ENCODE results near the gene TIFAB.

The TIFAB gene

DNA sequence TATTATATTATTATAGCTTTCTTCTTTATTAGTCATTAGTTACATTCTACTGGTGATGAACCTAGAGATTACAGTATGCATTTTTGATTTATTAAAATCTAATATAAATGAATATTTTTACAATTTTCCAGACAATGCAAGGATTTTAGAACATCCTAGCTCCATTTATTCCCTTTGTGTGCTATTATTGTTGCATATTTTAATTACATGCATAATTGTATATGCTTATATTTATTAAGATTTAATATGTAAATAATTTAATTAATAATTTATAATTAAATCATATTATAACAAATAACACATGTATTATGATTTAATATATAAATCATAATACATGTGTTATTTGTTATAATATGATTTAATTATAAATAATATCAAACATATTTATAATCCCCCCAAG lies 29.7 kb downstream of the TIFAB start:
- no peak for DNase-seq

DNA sequence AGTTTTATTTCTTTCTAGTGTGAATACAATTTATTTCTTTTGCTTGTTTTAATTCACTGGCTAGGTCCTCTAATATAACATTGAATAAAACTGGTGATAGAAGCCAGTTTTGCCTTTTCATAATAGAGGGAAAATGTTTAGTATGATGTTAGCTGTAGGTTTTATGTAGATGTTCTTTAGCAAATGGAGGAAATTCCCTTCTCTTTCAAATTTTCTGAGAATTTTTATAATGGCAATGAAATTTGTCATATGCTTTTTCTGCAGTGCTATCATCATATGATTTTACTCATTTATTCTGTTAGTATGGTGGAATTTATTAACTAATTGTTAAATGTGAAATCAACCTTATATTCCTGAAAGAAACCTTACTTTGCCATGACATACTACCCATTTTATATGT lies 35.1 kb downstream of the TIFAB start:
- DNase-seq: no peak

DNA sequence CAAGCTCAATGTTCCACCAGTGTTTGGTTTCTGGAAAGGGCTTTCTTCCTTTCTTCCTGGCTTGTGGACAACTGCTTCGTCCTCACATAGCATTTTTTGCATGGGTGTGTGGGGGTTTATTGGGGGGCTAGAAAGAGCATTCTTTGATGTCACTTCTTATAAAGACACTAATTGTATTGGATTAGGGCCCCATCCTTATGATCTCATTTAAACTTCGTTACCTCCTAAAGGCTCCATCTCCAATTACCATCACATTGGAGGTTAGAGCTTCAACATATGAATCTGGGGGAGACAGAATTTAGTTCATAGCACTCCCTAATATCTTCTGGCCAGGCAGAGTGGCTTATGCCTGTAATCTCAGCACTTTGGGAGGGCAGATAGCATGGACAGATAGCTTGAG lies 47.1 kb downstream of the TIFAB start:
- DNase-seq: no peak

DNA sequence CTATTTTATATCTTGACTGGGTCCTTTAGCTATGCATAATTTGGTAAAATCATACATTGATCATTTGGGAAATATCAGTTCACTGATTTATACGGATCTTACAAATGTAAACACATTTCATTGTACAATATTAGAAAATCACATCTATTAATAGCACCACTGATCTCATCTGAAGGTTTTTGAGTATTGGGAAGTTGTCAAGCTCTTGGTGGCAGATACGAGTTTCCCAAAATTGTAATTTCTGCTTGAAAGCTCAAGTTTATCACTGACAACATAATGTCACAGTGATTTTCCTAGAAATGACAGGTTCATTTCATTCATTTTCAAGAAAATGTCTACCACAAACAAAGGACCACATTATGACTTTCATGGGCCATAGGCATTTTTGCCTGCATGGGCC lies 50.1 kb downstream of the TIFAB start:
- no peak for DNase-seq

DNA sequence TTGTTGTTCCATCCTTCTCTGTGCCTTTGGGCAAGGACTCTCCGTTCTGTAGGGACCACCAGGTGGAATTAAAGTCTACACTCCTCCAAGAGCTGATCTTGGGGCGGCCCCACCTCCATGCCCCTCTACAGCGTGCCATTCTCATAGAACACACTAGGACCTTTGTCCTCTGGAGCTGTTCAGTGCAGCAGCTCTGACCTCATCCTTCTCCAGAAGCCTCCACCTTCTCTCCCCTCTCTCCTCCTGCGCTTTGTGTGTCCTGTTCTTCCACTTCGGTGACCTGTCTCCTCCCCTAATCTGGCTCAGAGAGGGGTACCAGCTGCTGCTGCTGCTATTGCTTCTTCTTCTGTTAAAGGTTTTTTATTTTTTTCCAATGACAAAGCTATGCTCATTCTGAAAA lies 51.3 kb downstream of the TIFAB start:
- no peak for DNase-seq

DNA sequence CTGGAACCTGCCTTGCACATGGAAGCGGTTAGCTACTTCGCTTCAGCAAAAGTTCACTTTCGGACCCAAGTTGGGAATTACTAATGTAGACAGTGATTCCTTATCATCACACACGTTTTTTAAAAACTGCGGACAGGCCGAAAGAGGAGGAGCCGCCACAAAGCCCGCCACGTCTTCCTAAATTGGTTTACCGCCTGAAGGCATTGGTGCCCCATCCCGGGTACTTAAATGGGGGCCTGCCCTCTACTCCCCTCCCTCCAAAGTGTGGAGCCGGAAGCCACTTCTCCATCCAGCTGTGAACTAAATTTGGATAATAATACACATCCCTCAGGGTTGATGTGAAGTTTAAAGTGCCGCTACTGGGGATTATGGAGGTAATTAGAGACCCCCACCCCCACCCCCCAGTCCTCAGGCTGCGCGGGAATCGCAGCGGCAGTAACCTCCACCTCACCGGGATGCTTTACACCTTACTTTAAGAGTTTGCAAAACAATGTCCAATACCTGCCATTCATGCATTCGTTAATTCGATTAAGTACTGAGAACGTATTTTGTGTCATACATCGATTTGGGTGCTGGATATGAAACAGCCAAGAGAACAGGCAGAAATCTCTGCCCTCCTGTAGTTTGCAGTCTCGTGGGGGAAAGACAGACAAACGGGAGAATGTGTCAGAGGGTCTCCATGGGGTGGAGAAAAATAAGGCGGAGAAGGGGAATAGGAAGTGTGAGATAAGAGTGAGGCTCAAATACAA lies 52.2 kb downstream of the TIFAB start:
- DNase-seq: no peak

DNA sequence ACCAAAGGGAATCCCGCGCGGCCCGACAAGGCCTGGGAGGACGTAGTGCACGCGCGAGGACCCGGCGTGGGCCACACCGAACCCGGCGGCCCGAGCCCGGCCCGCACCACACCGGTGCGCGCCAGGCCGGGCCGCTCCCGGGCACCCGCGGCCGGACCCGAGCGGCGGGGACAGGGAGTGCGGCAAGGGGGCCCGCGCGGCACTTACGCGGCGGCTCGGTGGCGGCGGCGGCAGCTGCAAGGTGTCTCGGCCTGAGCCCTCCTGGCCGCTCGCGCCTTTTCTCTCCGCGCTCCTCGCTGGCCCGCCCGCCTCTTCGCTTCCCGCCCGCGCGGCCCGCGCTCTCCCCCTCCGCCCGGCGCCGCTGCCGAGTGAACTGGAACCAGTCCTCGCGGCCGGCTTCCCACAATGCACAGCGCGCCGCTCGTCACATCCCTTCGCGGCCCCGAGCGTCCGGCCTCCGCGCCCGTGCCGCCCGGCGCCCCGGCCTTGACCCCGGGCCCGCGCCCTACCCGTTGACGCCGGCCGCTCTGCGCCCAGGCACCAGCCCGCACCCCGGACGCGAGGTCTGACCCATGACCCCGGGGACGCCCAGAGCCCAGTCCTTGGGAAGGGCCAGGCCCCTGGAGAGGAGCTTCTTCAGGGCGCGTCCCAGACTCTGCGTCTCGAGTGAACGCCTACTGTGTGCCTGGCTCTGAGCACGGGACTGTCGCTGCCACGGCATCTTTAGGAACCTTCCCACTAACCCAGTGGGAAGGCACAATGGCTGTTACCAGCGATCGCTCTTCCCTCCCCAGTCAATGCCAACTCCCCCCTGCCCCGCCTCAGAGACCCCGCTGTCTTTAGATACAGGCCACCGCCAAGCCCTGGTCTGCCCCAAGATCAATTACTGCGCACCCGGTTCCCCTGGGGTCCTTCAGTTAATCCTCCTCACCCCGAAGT lies 53.0 kb downstream of the TIFAB start, which contains the start of gene MACROH2A1:
Gene MACROH2A1 (minus strand): TSS at position 377 of the 939 bp plus-strand sequence. CDS start 10,138 bp downstream, outside the sequence.
- DNase-seq: peak; percentile 90

DNA sequence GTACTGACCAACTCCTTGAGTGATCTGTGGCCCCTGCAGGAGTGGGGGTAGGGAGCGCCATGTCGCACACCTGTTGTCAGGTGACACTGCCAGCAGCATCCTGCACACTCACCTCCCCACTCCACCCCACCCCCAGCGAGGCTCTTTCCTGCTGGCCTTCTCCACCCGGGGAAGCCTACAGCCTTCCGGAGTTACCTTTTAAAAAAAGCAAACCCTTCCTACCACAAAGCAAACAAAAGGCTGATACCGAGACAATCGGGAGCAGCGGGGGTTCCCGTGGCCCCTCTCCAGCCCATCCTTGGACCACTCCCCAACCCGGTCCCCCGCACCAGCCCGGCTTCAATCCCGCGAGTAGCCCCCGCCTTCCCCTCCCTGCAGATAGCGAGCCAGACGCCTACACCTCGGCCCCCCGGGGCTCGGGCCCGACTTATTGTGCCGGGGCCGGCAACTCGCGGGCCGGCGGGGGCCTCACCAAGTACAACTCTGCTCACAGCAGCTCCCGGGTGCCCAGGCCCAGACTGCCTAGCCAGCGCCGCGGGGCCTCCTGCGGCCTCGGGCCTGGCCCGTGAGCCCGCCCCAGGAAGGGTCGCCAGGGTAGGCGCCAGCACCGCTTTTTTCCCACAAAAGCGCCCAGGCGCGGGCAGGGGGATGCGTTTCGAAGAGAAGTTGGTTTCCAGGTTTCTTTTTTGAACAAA lies 53.8 kb downstream of the TIFAB start:
- DNase-seq: peak; percentile 59
